ENCODE data around the gene VWA3B. TPM values are rescaled to one million over a fixed set of nuclear protein-coding genes. Genes with fewer than 3 reads are reported as not detected.

Gene VWA3B
- total RNA-seq, 1 donor from 2014 or later: not detected

DNA sequence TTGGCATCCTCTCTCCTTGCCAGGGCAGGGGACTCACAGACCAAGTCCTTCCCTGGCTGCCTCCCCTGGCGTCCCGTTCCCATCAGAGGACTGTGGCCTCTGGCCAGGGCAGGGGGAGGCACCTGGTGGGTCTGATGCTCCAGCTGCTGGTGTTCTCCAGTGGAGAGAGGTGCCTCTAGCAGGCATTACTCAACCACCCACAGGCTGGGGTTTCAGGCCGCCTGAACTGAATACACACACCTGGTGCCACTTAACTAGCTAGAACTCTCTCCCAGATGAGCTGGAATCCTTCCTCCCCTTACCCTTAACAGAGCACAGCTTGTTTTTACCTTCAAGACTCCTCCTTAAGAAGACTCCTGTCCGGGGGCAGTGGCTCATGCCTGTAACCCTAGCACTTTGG is 221.6 kb downstream of the VWA3B start:
- Histone ChIP-seq H3K27ac (ENCODE audit: low read depth, low read length) (no peak overlapping the region), H3K4me3 (ENCODE audit: insufficient read depth, low read depth, low read length) (no peak overlapping the region), H3K9ac (ENCODE audit: low read length) (no peak overlapping the region), H3K4me2 (ENCODE audit: low read length) (no peak overlapping the region), H3K79me2 (ENCODE audit: insufficient read depth, low read length) (no peaks in the 10 kb centered on the region), H2AFZ (ENCODE audit: low read depth, low read length) (no peak overlapping the region), H3K9me3 (ENCODE audit: insufficient read depth, low read depth, low read length) (no peaks in the 10 kb centered on the region), H3K36me3 (ENCODE audit: insufficient read depth, low read length) (no peaks in the 10 kb centered on the region), H3K4me1 (ENCODE audit: insufficient read depth, low read length) (no peaks in the 10 kb centered on the region), H3K27me3 (ENCODE audit: insufficient read depth, low read length) (no peaks in the 10 kb centered on the region), H4K20me1 (ENCODE audit: insufficient read depth, low read length) (no peaks in the 10 kb centered on the region)
- Mint-ChIP-seq H3K27me3 (ENCODE audit: low read depth, unreplicated experiment) (peaks cover 49% of the 10 kb centered on the region), H3K4me3 (ENCODE audit: unreplicated experiment) (no peak overlapping the region), H3K4me1 (ENCODE audit: low read depth, unreplicated experiment) (no peaks in the 10 kb centered on the region), H3K9me3 (ENCODE audit: unreplicated experiment) (peaks cover 7% of the 10 kb centered on the region), H3K27ac (ENCODE audit: unreplicated experiment) (no peak overlapping the region), H3K36me3 (ENCODE audit: low read depth, unreplicated experiment) (peaks cover 9% of the 10 kb centered on the region)
- no peak for FAIRE-seq
- DNase-seq (ENCODE audit: low read depth): no peak
- no peak for TF ChIP-seq EZH2 (IDR thresholded peaks at IDR 0.05; ENCODE audit: insufficient read depth, low read length)
- TF ChIP-seq, protein P1, sequence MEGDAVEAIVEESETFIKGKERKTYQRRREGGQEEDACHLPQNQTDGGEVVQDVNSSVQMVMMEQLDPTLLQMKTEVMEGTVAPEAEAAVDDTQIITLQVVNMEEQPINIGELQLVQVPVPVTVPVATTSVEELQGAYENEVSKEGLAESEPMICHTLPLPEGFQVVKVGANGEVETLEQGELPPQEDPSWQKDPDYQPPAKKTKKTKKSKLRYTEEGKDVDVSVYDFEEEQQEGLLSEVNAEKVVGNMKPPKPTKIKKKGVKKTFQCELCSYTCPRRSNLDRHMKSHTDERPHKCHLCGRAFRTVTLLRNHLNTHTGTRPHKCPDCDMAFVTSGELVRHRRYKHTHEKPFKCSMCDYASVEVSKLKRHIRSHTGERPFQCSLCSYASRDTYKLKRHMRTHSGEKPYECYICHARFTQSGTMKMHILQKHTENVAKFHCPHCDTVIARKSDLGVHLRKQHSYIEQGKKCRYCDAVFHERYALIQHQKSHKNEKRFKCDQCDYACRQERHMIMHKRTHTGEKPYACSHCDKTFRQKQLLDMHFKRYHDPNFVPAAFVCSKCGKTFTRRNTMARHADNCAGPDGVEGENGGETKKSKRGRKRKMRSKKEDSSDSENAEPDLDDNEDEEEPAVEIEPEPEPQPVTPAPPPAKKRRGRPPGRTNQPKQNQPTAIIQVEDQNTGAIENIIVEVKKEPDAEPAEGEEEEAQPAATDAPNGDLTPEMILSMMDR (IDR thresholded peaks at IDR 0.05; ENCODE audit: insufficient read depth, low read depth, low read length): no peak

DNA sequence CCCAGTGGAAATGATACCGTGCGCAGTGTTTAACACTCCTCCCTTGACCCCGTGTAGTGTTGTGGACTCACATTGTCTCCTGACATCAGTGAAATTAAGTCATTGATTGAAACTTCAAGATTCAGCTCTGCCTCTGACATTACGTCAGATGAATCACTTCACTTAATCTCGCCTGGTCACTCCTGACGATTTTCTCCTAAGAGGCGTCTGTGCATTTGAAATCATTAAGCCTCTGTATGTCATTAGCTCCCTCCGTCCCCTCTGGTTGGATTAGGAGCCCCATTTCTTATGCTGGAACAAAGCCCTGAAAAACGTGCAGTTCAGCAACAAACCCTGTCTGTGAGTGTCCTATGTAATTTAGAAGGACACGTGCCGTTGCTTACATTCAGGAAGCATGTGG is 222.6 kb downstream of the VWA3B start:
- H3K4me1 Mint-ChIP-seq (ENCODE audit: low read depth, unreplicated experiment): no peaks in the 10 kb centered on the region
- H3K4me2 ChIP-seq (ENCODE audit: low read length): no peak overlapping the region
- H3K27ac Mint-ChIP-seq (ENCODE audit: unreplicated experiment): no peak overlapping the region
- H3K4me3 Mint-ChIP-seq (ENCODE audit: unreplicated experiment): no peak overlapping the region
- DNase-seq (ENCODE audit: low read depth) (no peak), FAIRE-seq (no peak)
- no peaks in the 10 kb centered on the region for H4K20me1 ChIP-seq (ENCODE audit: insufficient read depth, low read length)
- no peak overlapping the region for H2AFZ ChIP-seq (ENCODE audit: low read depth, low read length)
- peaks cover 49% of the 10 kb centered on the region for H3K27me3 Mint-ChIP-seq (ENCODE audit: low read depth, unreplicated experiment)
- no peaks in the 10 kb centered on the region for H3K79me2 ChIP-seq (ENCODE audit: insufficient read depth, low read length)
- H3K9me3 Mint-ChIP-seq (ENCODE audit: unreplicated experiment): peaks cover 7% of the 10 kb centered on the region
- H3K36me3 ChIP-seq (ENCODE audit: insufficient read depth, low read length): no peaks in the 10 kb centered on the region
- no peaks in the 10 kb centered on the region for H3K9me3 ChIP-seq (ENCODE audit: insufficient read depth, low read depth, low read length)
- no peak overlapping the region for H3K27ac ChIP-seq (ENCODE audit: low read depth, low read length)
- H3K9ac ChIP-seq (ENCODE audit: low read length): no peak overlapping the region
- H3K36me3 Mint-ChIP-seq (ENCODE audit: low read depth, unreplicated experiment): peaks cover 9% of the 10 kb centered on the region
- no peaks in the 10 kb centered on the region for H3K4me1 ChIP-seq (ENCODE audit: insufficient read depth, low read length)
- no peak overlapping the region for H3K4me3 ChIP-seq (ENCODE audit: insufficient read depth, low read depth, low read length)
- H3K27me3 ChIP-seq (ENCODE audit: insufficient read depth, low read length): no peaks in the 10 kb centered on the region
- no peak for TF ChIP-seq EZH2 (IDR thresholded peaks at IDR 0.05; ENCODE audit: insufficient read depth, low read length)
- TF ChIP-seq, protein P1 (IDR thresholded peaks at IDR 0.05; ENCODE audit: insufficient read depth, low read depth, low read length): no peak

DNA sequence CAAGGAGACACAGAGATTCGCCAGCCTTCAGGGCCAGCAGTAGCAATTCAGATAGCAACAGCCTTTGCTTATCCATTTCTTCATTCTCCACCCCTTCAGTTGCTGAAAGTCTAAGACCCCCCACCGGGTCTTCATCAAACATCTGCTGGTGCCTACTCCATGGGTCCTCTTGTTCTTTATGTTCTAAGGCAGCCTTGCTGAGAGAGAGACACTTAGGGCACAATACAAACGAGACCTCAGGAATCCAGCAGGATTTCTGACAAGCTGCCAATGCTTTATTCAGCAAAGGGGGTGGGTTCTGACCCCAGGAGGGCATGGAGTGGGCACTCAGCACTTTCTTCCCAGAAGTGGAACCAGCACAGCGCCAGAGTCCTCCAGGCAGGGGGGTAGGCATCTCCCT is 223.0 kb downstream of the VWA3B start:
- Histone ChIP-seq H2AFZ (ENCODE audit: low read depth, low read length) (no peak overlapping the region), H3K36me3 (ENCODE audit: insufficient read depth, low read length) (no peaks in the 10 kb centered on the region), H3K9me3 (ENCODE audit: insufficient read depth, low read depth, low read length) (no peaks in the 10 kb centered on the region), H3K27me3 (ENCODE audit: insufficient read depth, low read length) (no peaks in the 10 kb centered on the region), H3K4me3 (ENCODE audit: insufficient read depth, low read depth, low read length) (no peak overlapping the region), H3K27ac (ENCODE audit: low read depth, low read length) (no peak overlapping the region), H3K4me1 (ENCODE audit: insufficient read depth, low read length) (no peaks in the 10 kb centered on the region), H3K4me2 (ENCODE audit: low read length) (no peak overlapping the region), H3K9ac (ENCODE audit: low read length) (no peak overlapping the region), H3K79me2 (ENCODE audit: insufficient read depth, low read length) (no peaks in the 10 kb centered on the region), H4K20me1 (ENCODE audit: insufficient read depth, low read length) (no peaks in the 10 kb centered on the region)
- FAIRE-seq (no peak), DNase-seq (ENCODE audit: low read depth) (no peak)
- Mint-ChIP-seq H3K27ac (ENCODE audit: unreplicated experiment) (no peak overlapping the region), H3K36me3 (ENCODE audit: low read depth, unreplicated experiment) (peaks cover 6% of the 10 kb centered on the region), H3K4me1 (ENCODE audit: low read depth, unreplicated experiment) (no peaks in the 10 kb centered on the region), H3K9me3 (ENCODE audit: unreplicated experiment) (peaks cover 5% of the 10 kb centered on the region), H3K4me3 (ENCODE audit: unreplicated experiment) (no peak overlapping the region), H3K27me3 (ENCODE audit: low read depth, unreplicated experiment) (peaks cover 44% of the 10 kb centered on the region)
- TF ChIP-seq, protein P1 (IDR thresholded peaks at IDR 0.05; ENCODE audit: insufficient read depth, low read depth, low read length): no peak
- no peak for TF ChIP-seq EZH2 (IDR thresholded peaks at IDR 0.05; ENCODE audit: insufficient read depth, low read length)

Data from astrocyte (in vitro differentiated cells and primary cell).